ENCODE data around the gene LRP2. TPM values are rescaled to one million over a fixed set of nuclear protein-coding genes. Genes with fewer than 3 reads are reported as not detected.

LRP2 gene
- polyA plus RNA-seq, 1 of the 3 experiments (the other 2 are of a cell fraction) = not detected

DNA sequence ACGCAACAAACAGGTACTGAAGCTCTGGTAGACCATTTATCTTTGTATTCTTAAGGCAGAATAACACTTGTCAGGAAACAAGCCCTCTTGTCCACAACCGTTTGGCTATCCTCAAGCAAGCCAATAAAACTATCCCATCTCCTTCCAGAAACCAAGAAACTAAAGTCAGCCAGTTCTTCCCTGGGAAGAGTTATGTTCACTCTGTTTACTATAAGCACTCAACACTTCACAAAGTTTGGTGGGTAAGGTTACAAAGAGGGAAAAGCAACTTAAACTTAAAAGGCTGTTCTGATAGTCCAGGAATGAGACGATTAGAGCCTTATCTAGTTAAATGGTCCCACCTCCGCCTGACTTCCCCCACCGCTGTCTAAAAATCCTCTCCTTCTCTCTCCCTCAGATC lies 25.6 kb downstream of the LRP2 start (continued):
- TF ChIP-seq, protein P1, sequence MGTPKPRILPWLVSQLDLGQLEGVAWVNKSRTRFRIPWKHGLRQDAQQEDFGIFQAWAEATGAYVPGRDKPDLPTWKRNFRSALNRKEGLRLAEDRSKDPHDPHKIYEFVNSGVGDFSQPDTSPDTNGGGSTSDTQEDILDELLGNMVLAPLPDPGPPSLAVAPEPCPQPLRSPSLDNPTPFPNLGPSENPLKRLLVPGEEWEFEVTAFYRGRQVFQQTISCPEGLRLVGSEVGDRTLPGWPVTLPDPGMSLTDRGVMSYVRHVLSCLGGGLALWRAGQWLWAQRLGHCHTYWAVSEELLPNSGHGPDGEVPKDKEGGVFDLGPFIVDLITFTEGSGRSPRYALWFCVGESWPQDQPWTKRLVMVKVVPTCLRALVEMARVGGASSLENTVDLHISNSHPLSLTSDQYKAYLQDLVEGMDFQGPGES (IDR thresholded peaks at IDR 0.05; ENCODE audit: low read depth, low read length) = no peak
- TF ChIP-seq, protein P2, sequence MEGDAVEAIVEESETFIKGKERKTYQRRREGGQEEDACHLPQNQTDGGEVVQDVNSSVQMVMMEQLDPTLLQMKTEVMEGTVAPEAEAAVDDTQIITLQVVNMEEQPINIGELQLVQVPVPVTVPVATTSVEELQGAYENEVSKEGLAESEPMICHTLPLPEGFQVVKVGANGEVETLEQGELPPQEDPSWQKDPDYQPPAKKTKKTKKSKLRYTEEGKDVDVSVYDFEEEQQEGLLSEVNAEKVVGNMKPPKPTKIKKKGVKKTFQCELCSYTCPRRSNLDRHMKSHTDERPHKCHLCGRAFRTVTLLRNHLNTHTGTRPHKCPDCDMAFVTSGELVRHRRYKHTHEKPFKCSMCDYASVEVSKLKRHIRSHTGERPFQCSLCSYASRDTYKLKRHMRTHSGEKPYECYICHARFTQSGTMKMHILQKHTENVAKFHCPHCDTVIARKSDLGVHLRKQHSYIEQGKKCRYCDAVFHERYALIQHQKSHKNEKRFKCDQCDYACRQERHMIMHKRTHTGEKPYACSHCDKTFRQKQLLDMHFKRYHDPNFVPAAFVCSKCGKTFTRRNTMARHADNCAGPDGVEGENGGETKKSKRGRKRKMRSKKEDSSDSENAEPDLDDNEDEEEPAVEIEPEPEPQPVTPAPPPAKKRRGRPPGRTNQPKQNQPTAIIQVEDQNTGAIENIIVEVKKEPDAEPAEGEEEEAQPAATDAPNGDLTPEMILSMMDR (IDR thresholded peaks at IDR 0.05) = no peak
- TF ChIP-seq, protein P3, sequence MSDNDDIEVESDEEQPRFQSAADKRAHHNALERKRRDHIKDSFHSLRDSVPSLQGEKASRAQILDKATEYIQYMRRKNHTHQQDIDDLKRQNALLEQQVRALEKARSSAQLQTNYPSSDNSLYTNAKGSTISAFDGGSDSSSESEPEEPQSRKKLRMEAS (IDR thresholded peaks at IDR 0.05; ENCODE audit: low read depth) = no peak
- TF ChIP-seq CHD2 (IDR thresholded peaks at IDR 0.05; ENCODE audit: low read length, partially characterized antibody) = no peak
- TF ChIP-seq FOSL2 (IDR thresholded peaks at IDR 0.05; ENCODE audit: borderline replicate concordance, low read depth) = no peak
- TF ChIP-seq, protein P4, sequence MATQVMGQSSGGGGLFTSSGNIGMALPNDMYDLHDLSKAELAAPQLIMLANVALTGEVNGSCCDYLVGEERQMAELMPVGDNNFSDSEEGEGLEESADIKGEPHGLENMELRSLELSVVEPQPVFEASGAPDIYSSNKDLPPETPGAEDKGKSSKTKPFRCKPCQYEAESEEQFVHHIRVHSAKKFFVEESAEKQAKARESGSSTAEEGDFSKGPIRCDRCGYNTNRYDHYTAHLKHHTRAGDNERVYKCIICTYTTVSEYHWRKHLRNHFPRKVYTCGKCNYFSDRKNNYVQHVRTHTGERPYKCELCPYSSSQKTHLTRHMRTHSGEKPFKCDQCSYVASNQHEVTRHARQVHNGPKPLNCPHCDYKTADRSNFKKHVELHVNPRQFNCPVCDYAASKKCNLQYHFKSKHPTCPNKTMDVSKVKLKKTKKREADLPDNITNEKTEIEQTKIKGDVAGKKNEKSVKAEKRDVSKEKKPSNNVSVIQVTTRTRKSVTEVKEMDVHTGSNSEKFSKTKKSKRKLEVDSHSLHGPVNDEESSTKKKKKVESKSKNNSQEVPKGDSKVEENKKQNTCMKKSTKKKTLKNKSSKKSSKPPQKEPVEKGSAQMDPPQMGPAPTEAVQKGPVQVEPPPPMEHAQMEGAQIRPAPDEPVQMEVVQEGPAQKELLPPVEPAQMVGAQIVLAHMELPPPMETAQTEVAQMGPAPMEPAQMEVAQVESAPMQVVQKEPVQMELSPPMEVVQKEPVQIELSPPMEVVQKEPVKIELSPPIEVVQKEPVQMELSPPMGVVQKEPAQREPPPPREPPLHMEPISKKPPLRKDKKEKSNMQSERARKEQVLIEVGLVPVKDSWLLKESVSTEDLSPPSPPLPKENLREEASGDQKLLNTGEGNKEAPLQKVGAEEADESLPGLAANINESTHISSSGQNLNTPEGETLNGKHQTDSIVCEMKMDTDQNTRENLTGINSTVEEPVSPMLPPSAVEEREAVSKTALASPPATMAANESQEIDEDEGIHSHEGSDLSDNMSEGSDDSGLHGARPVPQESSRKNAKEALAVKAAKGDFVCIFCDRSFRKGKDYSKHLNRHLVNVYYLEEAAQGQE (IDR thresholded peaks at IDR 0.05; ENCODE audit: low read depth, low read length) = no peak
- no peak for TF ChIP-seq NRF1 (IDR thresholded peaks at IDR 0.05; ENCODE audit: low read depth, low read length)

DNA sequence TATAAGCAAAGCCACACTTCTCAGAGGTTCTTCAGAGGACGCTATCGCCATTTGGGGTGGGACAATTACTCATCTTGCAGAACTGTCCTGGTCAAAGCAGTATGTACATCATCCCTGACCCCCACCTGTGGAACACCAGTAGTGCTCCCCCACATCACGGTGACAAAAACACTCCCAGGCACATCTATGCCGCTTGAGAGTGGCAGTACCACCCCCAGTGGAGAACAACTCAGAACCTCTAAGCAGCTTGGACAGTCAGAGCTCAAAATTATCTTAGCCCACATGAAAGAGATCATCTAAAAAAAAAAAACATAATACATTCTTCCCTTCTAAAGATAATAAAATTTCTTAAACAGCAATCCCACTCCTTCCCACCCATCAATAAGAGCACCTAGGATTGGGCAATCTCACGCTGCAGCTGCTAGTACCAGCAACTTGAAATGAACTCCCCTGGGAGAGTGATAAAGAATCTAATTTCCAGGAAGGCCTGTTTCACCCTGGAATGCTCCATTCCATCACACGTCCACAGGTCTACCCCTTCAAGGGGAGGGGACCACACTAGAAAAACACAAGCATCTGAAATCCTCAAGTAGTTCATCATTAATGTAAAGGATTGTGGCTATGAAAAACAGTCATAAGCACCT lies 31.7 kb downstream of the LRP2 start:
- H4K20me1 ChIP-seq (ENCODE audit: insufficient read depth) = no peaks in the 10 kb centered on the region
- H3K4me1 ChIP-seq (ENCODE audit: control insufficient read depth in 1 of 2, insufficient read depth in 2 of 2, low read depth in 1 of 2, low read length in 1 of 2) = no peaks in the 10 kb centered on the region
- H3K4me3 ChIP-seq (ENCODE audit: low read depth in 2 of 2, low read length in 1 of 2) = no peak overlapping the region
- POLR2A ChIA-PET = no interaction called here
- H3K79me2 ChIP-seq (ENCODE audit: insufficient read depth) = no peaks in the 10 kb centered on the region
- no peaks in the 10 kb centered on the region for H3K36me3 ChIP-seq (replicated peaks in 1 of 2; ENCODE audit: control insufficient read depth in 1 of 2, insufficient read depth in 2 of 2, low read length in 1 of 2)
- 36% methylated on average over 6 of the region's 6 CpGs for WGBS (ENCODE audit: low lambda C conversion rate)
- TF ChIP-seq SMC3 (IDR thresholded peaks at IDR 0.05; ENCODE audit: low read depth, low read length) (no peak), NFIC (IDR thresholded peaks at IDR 0.05; ENCODE audit: borderline replicate concordance) (no peak), FOXM1 (IDR thresholded peaks at IDR 0.05; ENCODE audit: low read depth) (no peak), RAD21 (IDR thresholded peaks at IDR 0.05; ENCODE audit: low read length) (no peak)
- H3K9ac ChIP-seq = no peak overlapping the region
- H3K27me3 ChIP-seq (ENCODE audit: insufficient read depth) = no peaks in the 10 kb centered on the region
- no peak for DNase-seq
- CTCF ChIA-PET = no interaction called here
- H3K9me3 ChIP-seq = no peaks in the 10 kb centered on the region
- H3K27ac ChIP-seq (ENCODE audit: low read depth in 2 of 2, low read length in 1 of 2) = no peak overlapping the region
- no peak overlapping the region for H2AFZ ChIP-seq (ENCODE audit: low read depth)
- no peaks in the 10 kb centered on the region for H3F3A ChIP-seq (replicated peaks; ENCODE audit: insufficient read depth)
- H3K9me2 ChIP-seq = no peaks in the 10 kb centered on the region
- H3K4me2 ChIP-seq = no peak overlapping the region
